Neuronal stem cell (in vitro differentiated cells): ENCODE measurements around the gene MRPL39.

Source experiments
- DNase-seq: peaks from one replicate; pipeline ENCODE4 v3.0.0-alpha.2; 2013; ENCODE audit warnings: low spot score
- H2AFZ ChIP-seq: one replicate; pipeline ENCODE4 v1.6.1; 2013; ENCODE audit warnings: mild to moderate bottlenecking, low read length, inconsistent platforms
- H2AK5ac ChIP-seq: 2 replicates; pipeline ENCODE4 v1.6.1; 2013; ENCODE audit warnings: low read depth, mild to moderate bottlenecking, inconsistent platforms, low read length, moderate library complexity, mixed read lengths
- H2BK120ac ChIP-seq: 2 replicates; pipeline ENCODE4 v1.6.1; 2013; ENCODE audit warnings: low read depth, mild to moderate bottlenecking, inconsistent platforms, low read length, moderate library complexity, mixed read lengths
- H2BK12ac ChIP-seq: one replicate; pipeline ENCODE4 v1.6.1; 2013; ENCODE audit warnings: low read length, inconsistent platforms
- H2BK15ac ChIP-seq: 2 replicates; pipeline ENCODE4 v1.6.1; 2013; ENCODE audit warnings: mild to moderate bottlenecking, low read length, inconsistent platforms, mixed read lengths
- H2BK5ac ChIP-seq: one replicate; pipeline ENCODE4 v1.6.1; 2013; ENCODE audit warnings: inconsistent platforms, mild to moderate bottlenecking, low read length, moderate library complexity
- H3K14ac ChIP-seq: one replicate; pipeline ENCODE4 v1.6.1; 2013; ENCODE audit warnings: low read length, inconsistent platforms
- H3K18ac ChIP-seq: 2 replicates; pipeline ENCODE4 v1.6.1; 2013; ENCODE audit warnings: low read length, inconsistent platforms
- H3K23ac ChIP-seq: 2 replicates; pipeline ENCODE4 v1.6.1; 2013; ENCODE audit warnings: low read depth, mild to moderate bottlenecking, mixed read lengths, low read length, inconsistent platforms; ENCODE audit not compliant: poor library complexity
- H3K27ac ChIP-seq: replicated peaks from 3 replicates; pipeline ENCODE4 v1.5.1; 2013; ENCODE audit warnings: low read length, inconsistent platforms
- H3K27me3 ChIP-seq, 3 experiments: 2 replicates each; pipeline ENCODE4 v1.6.1; 2013; ENCODE audit warnings: low read length in 3 of 3, mild to moderate bottlenecking in 2 of 3, inconsistent platforms in 1 of 3, low read depth in 1 of 3, mixed read lengths in 1 of 3, moderate library complexity in 1 of 3; ENCODE audit not compliant: control insufficient read depth in 3 of 3, insufficient read depth in 3 of 3
- H3K36me3 ChIP-seq, 2 donors: replicated peaks in 1 of 2; 2 replicates each; pipeline ENCODE4 v1.6.1; 2013; ENCODE audit warnings: low read length in 2 of 2; ENCODE audit not compliant: control insufficient read depth in 2 of 2, insufficient read depth in 2 of 2
- H3K4ac ChIP-seq: 2 replicates; pipeline ENCODE4 v1.6.1; 2013; ENCODE audit warnings: inconsistent platforms, mild to moderate bottlenecking, low read length, moderate library complexity
- H3K4me1 ChIP-seq, 2 donors: 1 replicate in 1 of 2; 2 replicates in 1 of 2; pipeline ENCODE4 v1.6.1; 2013; ENCODE audit warnings: low read length in 2 of 2, low read depth in 1 of 2; ENCODE audit not compliant: control insufficient read depth in 2 of 2, insufficient read depth in 1 of 2
- H3K4me2 ChIP-seq: one replicate; pipeline ENCODE4 v1.6.1; 2013; ENCODE audit warnings: mild to moderate bottlenecking, low read length, inconsistent platforms; ENCODE audit not compliant: insufficient read depth, poor library complexity, severe bottlenecking
- H3K4me3 ChIP-seq, 2 donors: 2 replicates each; pipeline ENCODE4 v1.5.1; 2013; ENCODE audit warnings: low read length in 2 of 2, mild to moderate bottlenecking in 2 of 2, inconsistent platforms in 1 of 2, moderate library complexity in 1 of 2
- H3K79me1 ChIP-seq: one replicate; pipeline ENCODE4 v1.6.1; 2013; ENCODE audit warnings: low read depth, mild to moderate bottlenecking, inconsistent platforms, low read length, moderate library complexity
- H3K9ac ChIP-seq: one replicate; pipeline ENCODE4 v1.6.1; 2013; ENCODE audit warnings: mild to moderate bottlenecking, low read depth, low read length, inconsistent platforms; ENCODE audit not compliant: poor library complexity
- H3K9me3 ChIP-seq, 2 donors: replicated peaks in 1 of 2; 2 replicates each; pipeline versions ENCODE3 to v1.6.1; 2013; ENCODE audit warnings: low read length in 2 of 2, mild to moderate bottlenecking in 2 of 2, inconsistent platforms in 1 of 2, low read depth in 1 of 2, mixed read lengths in 1 of 2, moderate library complexity in 1 of 2; ENCODE audit not compliant: control insufficient read depth in 2 of 2, insufficient read depth in 1 of 2
- H4K8ac ChIP-seq: one replicate; pipeline ENCODE4 v1.6.1; 2013; ENCODE audit warnings: low read depth, mild to moderate bottlenecking, inconsistent platforms, low read length, moderate library complexity
- H4K91ac ChIP-seq: one replicate; pipeline ENCODE4 v1.6.1; 2013; ENCODE audit warnings: low read length, low read depth, mild to moderate bottlenecking, inconsistent platforms; ENCODE audit not compliant: poor library complexity
- WGBS, 2 donors: extraction: QIAGEN DNeasy Blood & Tissue Kit; methylation state at CpG; one replicate each; pipeline ENCODE4 v1.1.7; 2013; ENCODE audit warnings: missing lambda C conversion rate in 2 of 2, mixed read lengths in 1 of 2; ENCODE audit not compliant: insufficient read length in 2 of 2, insufficient replicate concordance in 1 of 2; ENCODE audit errors: extremely low coverage in 2 of 2; 5-methylcytosine and 5-hydroxymethylcytosine counted together

The MRPL39 gene

GRCh38 chr21:25586791-25587190 lies 20.5 kb downstream of the MRPL39 start:
- H3K9me3 ChIP-seq: no peaks in the 10 kb centered on the region

GRCh38 chr21:25586326-25586725 lies 21.0 kb downstream of the MRPL39 start:
- Histone ChIP-seq H4K8ac (no peak overlapping the region), H2BK5ac (no peak overlapping the region), H2BK120ac (no peak overlapping the region), H2AFZ (no peak overlapping the region), H3K9ac (no peak overlapping the region), H2BK15ac (no peak overlapping the region), H3K4me1 (no peaks in the 10 kb centered on the region), H4K91ac (no peak overlapping the region), H3K23ac (no peak overlapping the region), H3K4ac (no peak overlapping the region), H2BK12ac (no peak overlapping the region), H3K79me1 (no peaks in the 10 kb centered on the region), H2AK5ac (no peak overlapping the region), H3K27ac (no peak overlapping the region), H3K9me3 (no peaks in the 10 kb centered on the region), H3K4me3 (no peak overlapping the region), H3K14ac (no peak overlapping the region), H3K4me2 (no peak overlapping the region), H3K27me3 (no peaks in the 10 kb centered on the region), H3K18ac (no peak overlapping the region), H3K36me3 (peaks cover 2 to 84% of the 10 kb centered on the region in 2 donors)
- DNase-seq: no peak
- no CpG with 5 or more reads among the region's 3 CpGs for WGBS, 2 donors

More at GRCh38 chr21:25586791-25587190, 20.5 kb downstream of the MRPL39 start:
- Histone ChIP-seq H2BK5ac (no peak overlapping the region), H2BK15ac (no peak overlapping the region), H3K36me3 (peaks cover 5 to 86% of the 10 kb centered on the region in 2 donors), H3K4me2 (no peak overlapping the region), H4K8ac (no peak overlapping the region), H3K4me3 (no peak overlapping the region), H2BK12ac (no peak overlapping the region), H2AK5ac (no peak overlapping the region), H3K27me3 (no peaks in the 10 kb centered on the region), H3K4me1 (no peaks in the 10 kb centered on the region), H3K23ac (no peak overlapping the region), H3K18ac (no peak overlapping the region), H3K79me1 (no peaks in the 10 kb centered on the region), H4K91ac (no peak overlapping the region), H2AFZ (no peak overlapping the region), H2BK120ac (no peak overlapping the region), H3K27ac (no peak overlapping the region), H3K14ac (no peak overlapping the region), H3K9ac (no peak overlapping the region), H3K4ac (no peak overlapping the region)
- no CpG with 5 or more reads among the region's 2 CpGs for WGBS, 2 donors
- no peak for DNase-seq

DNA sequence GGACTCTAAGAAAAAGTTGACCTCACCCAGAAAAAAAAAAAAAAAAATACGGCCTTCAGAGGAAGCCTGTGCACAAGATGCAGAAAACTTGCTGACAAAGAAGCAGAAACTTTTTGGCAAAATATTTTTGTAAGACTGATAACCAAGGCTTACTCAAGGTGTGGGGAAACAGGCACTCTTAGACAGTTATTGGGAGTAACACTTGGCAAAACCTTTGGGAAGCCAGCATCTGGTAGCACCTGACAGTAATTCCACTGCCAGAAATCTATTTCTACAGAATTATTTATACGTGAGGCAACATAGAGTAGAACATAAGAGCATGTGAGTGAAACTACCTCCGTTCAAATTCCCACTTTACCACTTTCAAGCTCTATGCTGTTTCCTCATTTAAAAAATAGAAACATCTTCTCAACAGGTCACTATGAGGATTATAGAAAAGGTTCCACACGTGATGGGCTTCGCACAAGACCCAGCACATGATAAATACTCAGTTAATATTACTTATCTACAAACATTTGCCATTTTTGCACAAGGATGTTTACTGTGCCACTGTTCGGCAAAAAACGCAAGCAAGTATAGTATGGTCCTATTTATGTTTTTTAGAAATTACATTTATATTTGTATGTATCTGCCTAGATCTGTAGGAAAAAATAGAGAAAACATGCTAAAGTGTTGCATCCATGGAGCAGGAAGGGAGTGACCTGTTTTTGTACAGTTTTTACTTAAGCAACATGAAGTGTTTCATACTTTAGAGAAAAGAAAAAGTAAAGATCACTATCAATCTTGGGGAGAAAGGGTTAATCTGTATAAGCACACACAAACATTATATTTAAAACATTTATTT lies 22.2 kb downstream of the MRPL39 start:
- H3K4me2 ChIP-seq: no peak overlapping the region
- no peak overlapping the region for H3K14ac ChIP-seq
- H4K8ac ChIP-seq: no peak overlapping the region
- H3K23ac ChIP-seq: no peak overlapping the region
- H2BK120ac ChIP-seq: no peak overlapping the region
- WGBS, 2 donors: no CpG with 5 or more reads among the region's 7 CpGs
- no peaks in the 10 kb centered on the region for H3K9me3 ChIP-seq
- H2BK12ac ChIP-seq: no peak overlapping the region
- peaks cover 2 to 71% of the 10 kb centered on the region in 2 donors for H3K36me3 ChIP-seq
- no peak overlapping the region for H3K18ac ChIP-seq
- no peaks in the 10 kb centered on the region for H3K27me3 ChIP-seq
- no peak overlapping the region for H4K91ac ChIP-seq
- no peak overlapping the region for H3K9ac ChIP-seq
- no peaks in the 10 kb centered on the region for H3K4me1 ChIP-seq
- no peaks in the 10 kb centered on the region for H3K79me1 ChIP-seq
- no peak overlapping the region for H3K4ac ChIP-seq
- no peak overlapping the region for H3K27ac ChIP-seq
- no peak overlapping the region for H2AK5ac ChIP-seq
- DNase-seq: no peak
- no peak overlapping the region for H2BK15ac ChIP-seq
- no peak overlapping the region for H3K4me3 ChIP-seq
- no peak overlapping the region for H2BK5ac ChIP-seq
- no peak overlapping the region for H2AFZ ChIP-seq

GRCh38 chr21:25583370-25584130 lies 23.7 kb downstream of the MRPL39 start:
- no peak for DNase-seq
- no peaks in the 10 kb centered on the region for H3K9me3 ChIP-seq
- no peak overlapping the region for H3K27ac ChIP-seq
- H2AK5ac ChIP-seq: no peak overlapping the region
- H3K4me2 ChIP-seq: no peak overlapping the region
- H4K8ac ChIP-seq: no peak overlapping the region
- no peak overlapping the region for H3K18ac ChIP-seq
- H3K36me3 ChIP-seq: peaks cover 2 to 59% of the 10 kb centered on the region in 2 donors
- H3K23ac ChIP-seq: no peak overlapping the region
- no peak overlapping the region for H2BK5ac ChIP-seq
- no peak overlapping the region for H3K4ac ChIP-seq
- no peak overlapping the region for H2BK120ac ChIP-seq
- H3K4me3 ChIP-seq: no peak overlapping the region
- no peaks in the 10 kb centered on the region for H3K4me1 ChIP-seq
- no peak overlapping the region for H3K9ac ChIP-seq
- no peak overlapping the region for H4K91ac ChIP-seq
- no CpG with 5 or more reads among the region's 5 CpGs for WGBS, 2 donors
- no peak overlapping the region for H2BK15ac ChIP-seq
- H3K14ac ChIP-seq: no peak overlapping the region
- H3K79me1 ChIP-seq: no peaks in the 10 kb centered on the region
- H3K27me3 ChIP-seq: no peaks in the 10 kb centered on the region
- no peak overlapping the region for H2BK12ac ChIP-seq
- H2AFZ ChIP-seq: no peak overlapping the region
